GM21825 (cell line): ENCODE data around the gene LTBP1.
"Not testable (repeated sequence)": the region's sequence is repeated elsewhere in the genome, so short reads cannot be mapped to it uniquely, and the experiment has no call there.

ENCODE experiments used
- ATAC-seq: cut with Tn5 transposase; IDR thresholded peaks from one replicate; pipeline ENCODE4 v1.9.1; 2021; ENCODE audit warnings: mild to moderate bottlenecking, moderate library complexity; ENCODE audit not compliant: unreplicated experiment

Gene LTBP1

GRCh38 chr2:33333433-33333832 is 386.7 kb downstream of the LTBP1 start:
- ATAC-seq = no peak

- ATAC-seq = no peak
Observed at GRCh38 chr2:33334083-33334482, 387.3 kb downstream of the LTBP1 start.

- ATAC-seq = no peak
Observed at GRCh38 chr2:33335516-33335915, 388.8 kb downstream of the LTBP1 start.

GRCh38 chr2:33336036-33336625 is 389.4 kb downstream of the LTBP1 start:
- ATAC-seq = no peak

GRCh38 chr2:33337385-33337960 is 390.7 kb downstream of the LTBP1 start:
- ATAC-seq = no peak

- no peak for ATAC-seq
Observed at GRCh38 chr2:33337981-33338380, 391.2 kb downstream of the LTBP1 start.

- no peak for ATAC-seq
Observed at GRCh38 chr2:33339269-33339668, 392.5 kb downstream of the LTBP1 start.

GRCh38 chr2:33340280-33340679 is 393.5 kb downstream of the LTBP1 start:
- no peak for ATAC-seq

- ATAC-seq = no peak
Observed at GRCh38 chr2:33342171-33342570, 395.4 kb downstream of the LTBP1 start.

GRCh38 chr2:33342705-33343104 is 396.0 kb downstream of the LTBP1 start:
- no peak for ATAC-seq

GRCh38 chr2:33343387-33343895 is 396.7 kb downstream of the LTBP1 start:
- ATAC-seq = no peak

- no peak for ATAC-seq
Observed at GRCh38 chr2:33344230-33344629, 397.5 kb downstream of the LTBP1 start.

GRCh38 chr2:33347856-33348255 is 401.1 kb downstream of the LTBP1 start:
- no peak for ATAC-seq

GRCh38 chr2:33350632-33351031 is 403.9 kb downstream of the LTBP1 start:
- no peak for ATAC-seq

- no peak for ATAC-seq
Observed at GRCh38 chr2:33351781-33352180, 405.0 kb downstream of the LTBP1 start.

- no peak for ATAC-seq
Observed at GRCh38 chr2:33354981-33355380, 408.2 kb downstream of the LTBP1 start.

GRCh38 chr2:33358878-33359277 is 412.1 kb downstream of the LTBP1 start:
- no peak for ATAC-seq

- ATAC-seq = no peak
Observed at GRCh38 chr2:33363325-33364298, 416.9 kb downstream of the LTBP1 start.

GRCh38 chr2:33365264-33365970 is 418.7 kb downstream of the LTBP1 start:
- ATAC-seq = no peak

- no peak for ATAC-seq
Observed at GRCh38 chr2:33366473-33366872, 419.7 kb downstream of the LTBP1 start.

GRCh38 chr2:33368524-33368923 is 421.8 kb downstream of the LTBP1 start:
- ATAC-seq = not testable (repeated sequence)
